NCI-H1417 (cell line): ENCODE measurements around the gene ONECUT2.
A peak's percentile ranks its signal among the peaks of the same experiment; 100 is the strongest.

Experiments used
- DNase-seq, 3 experiments: peaks; one replicate each; lab custom pipeline; 2025; lab: John Stamatoyannopoulos, UW

Gene ONECUT2

GRCh38 chr18:57431467-57432080, 3.6 kb upstream of the ONECUT2 start:
- no peak for DNase-seq

- no peak for DNase-seq
Observed at GRCh38 chr18:57432140-57432539, 3.0 kb upstream of the ONECUT2 start.

- DNase-seq = no peak
Observed at GRCh38 chr18:57432751-57433400, 2.3 kb upstream of the ONECUT2 start.

- DNase-seq = no peak
Observed at GRCh38 chr18:57433482-57433881, 1.7 kb upstream of the ONECUT2 start.

- peak; percentile 45 to 88 (median 84) for DNase-seq
Observed at GRCh38 chr18:57433934-57434535, 1.1 kb upstream of the ONECUT2 start.

- peak in 2 of 3 experiments; percentile 71 to 77 for DNase-seq
Observed at GRCh38 chr18:57435846-57436190, 644 bp downstream of the ONECUT2 start.

GRCh38 chr18:57436191-57436964, 1.2 kb downstream of the ONECUT2 start:
- DNase-seq = peak in 2 of 3 experiments; percentile 77

GRCh38 chr18:57436965-57437333, 1.8 kb downstream of the ONECUT2 start:
- no peak for DNase-seq

- peak; percentile 30 to 95 (median 95) for DNase-seq
Observed at GRCh38 chr18:57437402-57437765, 2.2 kb downstream of the ONECUT2 start.

- peak; percentile 76 to 99 (median 98) for DNase-seq
Observed at GRCh38 chr18:57437766-57438671, 2.8 kb downstream of the ONECUT2 start.

- peak; percentile 44 to 83 (median 80) for DNase-seq
Observed at GRCh38 chr18:57438743-57439608, 3.8 kb downstream of the ONECUT2 start.

GRCh38 chr18:57439609-57439968, 4.4 kb downstream of the ONECUT2 start:
- no peak for DNase-seq

- DNase-seq = no peak
Observed at GRCh38 chr18:57439985-57440330, 4.8 kb downstream of the ONECUT2 start.

- no peak for DNase-seq
Observed at GRCh38 chr18:57440331-57441070, 5.3 kb downstream of the ONECUT2 start.

GRCh38 chr18:57441071-57441794, 6.1 kb downstream of the ONECUT2 start:
- no peak for DNase-seq

GRCh38 chr18:57443247-57443646, 8.1 kb downstream of the ONECUT2 start:
- DNase-seq = no peak

GRCh38 chr18:57443702-57444101, 8.5 kb downstream of the ONECUT2 start:
- DNase-seq = no peak

GRCh38 chr18:57444301-57444759, 9.2 kb downstream of the ONECUT2 start:
- DNase-seq = no peak
